HEK293 (cell line): ENCODE measurements around the gene PAK6.

Experiments used
- CTCF ChIA-PET: fragments of 350-600 bp; formaldehyde crosslinking; extraction: SDS; loops from one replicate; lab custom pipeline; 2021; ENCODE audit warnings: antibody characterized with exemption; lab: Yijun Ruan, JAX
- POLR2A ChIA-PET: fragments of 300-600 bp; formaldehyde crosslinking; extraction: SDS; loops from one replicate; lab custom pipeline; 2020; ENCODE audit warnings: antibody characterized with exemption, inconsistent platforms; lab: Yijun Ruan, JAX
- H3K27ac ChIP-seq: fragments of 200-500 bp; sonication (Bioruptor generic); 2 replicates; pipeline ENCODE4 v1.5.1; 2014; ENCODE audit warnings: low read depth, low read length, control low read depth, inconsistent platforms; ENCODE audit errors: extremely low read depth
- H3K36me3 ChIP-seq, 2 experiments: fragments of 200-500 bp in 1 of 2; sonication (Bioruptor generic) in 1 of 2; 1 replicate in 1 of 2; 2 replicates in 1 of 2; pipeline ENCODE4 v1.5.1; 2014 to 2017; ENCODE audit warnings: inconsistent platforms in 2 of 2, low read length in 2 of 2; ENCODE audit not compliant: control insufficient read depth in 2 of 2, insufficient read depth in 1 of 2
- H3K4me1 ChIP-seq: fragments of 200-500 bp; sonication (Bioruptor generic); 2 replicates; pipeline ENCODE4 v1.5.1; 2014; ENCODE audit warnings: mild to moderate bottlenecking, low read length, inconsistent platforms; ENCODE audit not compliant: control insufficient read depth, insufficient read depth
- H3K4me3 ChIP-seq: 2 replicates; pipeline ENCODE4 v1.5.1; 2011; ENCODE audit warnings: low read depth, mild to moderate bottlenecking, control low read depth, low read length, moderate library complexity
- H3K9me3 ChIP-seq: fragments of 200-500 bp; sonication (Bioruptor generic); 2 replicates; pipeline ENCODE4 v1.5.1; 2014; ENCODE audit warnings: low read depth, low read length, inconsistent platforms; ENCODE audit not compliant: control insufficient read depth, insufficient read depth
- ELK4 ChIP-seq: IDR thresholded peaks from 2 replicates; pipeline ENCODE4 v1.6.1; 2011; ENCODE audit warnings: mild to moderate bottlenecking, low read depth, low read length, borderline replicate concordance
- GLIS2 ChIP-seq: fragments of 450-650 bp; formaldehyde crosslinking; IDR thresholded peaks from 2 replicates; pipeline ENCODE4 v1.5.1; 2016; ENCODE audit warnings: missing biosample characterization, missing genetic modification characterization
- KLF1 ChIP-seq: fragments of 450-650 bp; formaldehyde crosslinking; IDR thresholded peaks from 2 replicates; pipeline ENCODE4 v1.5.1; 2016; ENCODE audit warnings: missing biosample characterization, missing genetic modification characterization
- SP2 ChIP-seq: fragments of 450-650 bp; formaldehyde crosslinking; IDR thresholded peaks from 2 replicates; pipeline ENCODE4 v1.5.1; 2016; ENCODE audit warnings: missing biosample characterization, missing genetic modification characterization
- ZBTB11 ChIP-seq: fragments of 450-650 bp; formaldehyde crosslinking; conservative IDR thresholded peaks from 2 replicates; pipeline ENCODE4 v1.5.1; 2016; ENCODE audit warnings: low read depth, missing biosample characterization, missing genetic modification characterization
- ZBTB48 ChIP-seq: fragments of 450-650 bp; formaldehyde crosslinking; IDR thresholded peaks from 2 replicates; pipeline ENCODE4 v1.5.1; 2016; ENCODE audit warnings: missing biosample characterization, missing genetic modification characterization
- ZFP69B ChIP-seq: fragments of 450-650 bp; formaldehyde crosslinking; IDR thresholded peaks from 2 replicates; pipeline ENCODE4 v1.5.1; 2016; ENCODE audit warnings: missing biosample characterization, missing genetic modification characterization
- ZNF169 ChIP-seq: fragments of 450-650 bp; formaldehyde crosslinking; IDR thresholded peaks from 2 replicates; pipeline ENCODE4 v1.5.1; 2016; ENCODE audit warnings: missing biosample characterization, missing genetic modification characterization
- ZNF174 ChIP-seq: fragments of 450-650 bp; formaldehyde crosslinking; IDR thresholded peaks from 2 replicates; pipeline ENCODE4 v1.5.0; 2017; ENCODE audit warnings: missing biosample characterization, mild to moderate bottlenecking, missing genetic modification characterization
- ZNF214 ChIP-seq: fragments of 450-650 bp; formaldehyde crosslinking; IDR thresholded peaks from 2 replicates; pipeline ENCODE4 v1.5.1; 2017; ENCODE audit warnings: missing biosample characterization, mild to moderate bottlenecking, missing genetic modification characterization, borderline replicate concordance
- ZNF223 ChIP-seq: fragments of 450-650 bp; formaldehyde crosslinking; IDR thresholded peaks from 2 replicates; pipeline ENCODE4 v1.5.1; 2016; ENCODE audit warnings: missing biosample characterization, missing genetic modification characterization
- ZNF24 ChIP-seq: fragments of 450-650 bp; formaldehyde crosslinking; IDR thresholded peaks from 2 replicates; pipeline ENCODE4 v1.5.1; 2016; ENCODE audit warnings: missing biosample characterization, missing genetic modification characterization
- ZNF324 ChIP-seq: fragments of 450-650 bp; formaldehyde crosslinking; IDR thresholded peaks from 2 replicates; pipeline ENCODE4 v1.5.1; 2016; ENCODE audit warnings: missing biosample characterization, missing genetic modification characterization
- ZNF394 ChIP-seq: fragments of 450-650 bp; formaldehyde crosslinking; IDR thresholded peaks from 2 replicates; pipeline ENCODE4 v1.5.1; 2016; ENCODE audit warnings: missing biosample characterization, missing genetic modification characterization, mild to moderate bottlenecking, moderate library complexity, borderline replicate concordance
- ZNF423 ChIP-seq: fragments of 450-650 bp; formaldehyde crosslinking; IDR thresholded peaks from 2 replicates; pipeline ENCODE4 v1.5.1; 2016; ENCODE audit warnings: missing biosample characterization, missing genetic modification characterization
- ZNF530 ChIP-seq: fragments of 450-650 bp; formaldehyde crosslinking; IDR thresholded peaks from 2 replicates; pipeline ENCODE4 v1.5.1; 2016; ENCODE audit warnings: low read depth, missing biosample characterization, missing genetic modification characterization
- ZNF561 ChIP-seq: fragments of 450-650 bp; IDR thresholded peaks from 2 replicates; pipeline ENCODE4 v1.5.1; 2018; ENCODE audit warnings: missing biosample characterization, missing genetic modification characterization, borderline replicate concordance
- ZNF596 ChIP-seq: fragments of 450-650 bp; IDR thresholded peaks from 2 replicates; pipeline ENCODE4 v1.5.0; 2018; ENCODE audit warnings: missing biosample characterization, mild to moderate bottlenecking, missing genetic modification characterization, moderate library complexity
- ZNF600 ChIP-seq: fragments of 450-650 bp; formaldehyde crosslinking; IDR thresholded peaks from 2 replicates; pipeline ENCODE4 v1.5.1; 2016; ENCODE audit warnings: missing biosample characterization, missing genetic modification characterization
- ZNF654 ChIP-seq: fragments of 450-650 bp; formaldehyde crosslinking; IDR thresholded peaks from 2 replicates; pipeline ENCODE4 v1.5.1; 2016; ENCODE audit warnings: low read depth, missing biosample characterization, missing genetic modification characterization
- ZNF664 ChIP-seq: fragments of 450-650 bp; formaldehyde crosslinking; IDR thresholded peaks from 2 replicates; pipeline ENCODE4 v1.5.1; 2016; ENCODE audit warnings: missing biosample characterization, missing genetic modification characterization
- ZNF701 ChIP-seq: fragments of 450-650 bp; formaldehyde crosslinking; IDR thresholded peaks from 2 replicates; pipeline ENCODE4 v1.5.1; 2016; ENCODE audit warnings: missing biosample characterization, missing genetic modification characterization
- ZNF76 ChIP-seq: fragments of 450-650 bp; formaldehyde crosslinking; IDR thresholded peaks from 2 replicates; pipeline ENCODE4; 2016; ENCODE audit warnings: low read depth, missing biosample characterization, missing genetic modification characterization, borderline replicate concordance
- ZNF837 ChIP-seq: fragments of 450-650 bp; formaldehyde crosslinking; IDR thresholded peaks from 2 replicates; pipeline ENCODE4 v1.5.1; 2016; ENCODE audit warnings: missing biosample characterization, missing genetic modification characterization
- TF ChIP-seq, protein P1 (sequence below): fragments of 450-650 bp; IDR thresholded peaks from 2 replicates; pipeline ENCODE4 v1.5.1; 2018; ENCODE audit warnings: missing biosample characterization, mild to moderate bottlenecking, missing genetic modification characterization
- TF ChIP-seq, protein P2 (sequence below): fragments of 450-650 bp; formaldehyde crosslinking; IDR thresholded peaks from 2 replicates; pipeline ENCODE4 v1.5.1; 2017; ENCODE audit warnings: missing biosample characterization, missing genetic modification characterization

Gene PAK6

DNA sequence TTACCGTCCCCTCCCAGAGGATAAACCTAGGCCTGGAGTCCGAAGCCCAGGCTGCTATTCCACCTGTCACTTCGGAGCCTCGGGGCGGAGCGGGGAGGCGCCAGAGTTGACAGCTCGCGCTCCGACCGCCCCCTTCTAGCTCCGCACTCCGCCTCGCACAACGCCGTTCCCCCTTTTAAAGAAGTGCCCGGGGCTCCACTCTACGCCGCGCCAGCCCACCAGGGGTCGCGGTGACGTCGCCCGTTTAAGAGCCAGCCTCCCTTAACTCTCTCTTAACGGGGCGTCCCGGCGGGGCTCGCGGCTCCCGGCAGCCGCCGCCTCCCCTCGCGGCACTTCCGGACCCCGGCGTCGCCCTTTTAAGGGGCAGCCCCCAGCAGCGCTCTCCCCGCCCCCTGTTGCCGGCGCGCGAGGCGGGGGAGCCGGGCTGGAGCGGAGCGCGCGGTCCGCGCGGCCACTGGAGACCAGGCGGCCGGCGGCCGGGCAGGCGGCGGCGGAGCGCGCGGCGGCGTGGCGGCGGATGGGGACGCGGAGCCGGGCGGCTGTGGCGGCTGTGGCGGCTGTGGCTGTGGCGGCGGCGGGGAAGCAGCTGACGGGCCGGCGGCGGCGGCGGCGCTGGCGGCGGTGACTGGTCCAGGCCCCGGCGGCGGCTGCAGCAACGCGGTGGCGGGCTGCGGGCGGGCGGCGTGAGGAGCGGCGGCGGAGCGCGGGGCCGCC is 84.5 kb downstream of the PAK6 start, which contains the start of gene INAFM2 (continued):
- TF ChIP-seq ZBTB48 (tag by site-specific recombination) (peak; percentile 50; the same call in 1 of the 2 replicates), ZNF561 (tag by site-specific recombination) (peak; percentile 61; the same call in 1 of the 2 replicates), ZNF423 (peak; percentile 59; the same call in 1 of the 2 replicates), ZNF24 (tag by site-specific recombination) (0 out of 2 replicates have a peak, but pooled peaks have one; percentile 29)
- TF ChIP-seq, protein P1, sequence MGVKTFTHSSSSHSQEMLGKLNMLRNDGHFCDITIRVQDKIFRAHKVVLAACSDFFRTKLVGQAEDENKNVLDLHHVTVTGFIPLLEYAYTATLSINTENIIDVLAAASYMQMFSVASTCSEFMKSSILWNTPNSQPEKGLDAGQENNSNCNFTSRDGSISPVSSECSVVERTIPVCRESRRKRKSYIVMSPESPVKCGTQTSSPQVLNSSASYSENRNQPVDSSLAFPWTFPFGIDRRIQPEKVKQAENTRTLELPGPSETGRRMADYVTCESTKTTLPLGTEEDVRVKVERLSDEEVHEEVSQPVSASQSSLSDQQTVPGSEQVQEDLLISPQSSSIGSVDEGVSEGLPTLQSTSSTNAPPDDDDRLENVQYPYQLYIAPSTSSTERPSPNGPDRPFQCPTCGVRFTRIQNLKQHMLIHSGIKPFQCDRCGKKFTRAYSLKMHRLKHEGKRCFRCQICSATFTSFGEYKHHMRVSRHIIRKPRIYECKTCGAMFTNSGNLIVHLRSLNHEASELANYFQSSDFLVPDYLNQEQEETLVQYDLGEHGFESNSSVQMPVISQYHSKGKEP = peak; percentile 52

DNA sequence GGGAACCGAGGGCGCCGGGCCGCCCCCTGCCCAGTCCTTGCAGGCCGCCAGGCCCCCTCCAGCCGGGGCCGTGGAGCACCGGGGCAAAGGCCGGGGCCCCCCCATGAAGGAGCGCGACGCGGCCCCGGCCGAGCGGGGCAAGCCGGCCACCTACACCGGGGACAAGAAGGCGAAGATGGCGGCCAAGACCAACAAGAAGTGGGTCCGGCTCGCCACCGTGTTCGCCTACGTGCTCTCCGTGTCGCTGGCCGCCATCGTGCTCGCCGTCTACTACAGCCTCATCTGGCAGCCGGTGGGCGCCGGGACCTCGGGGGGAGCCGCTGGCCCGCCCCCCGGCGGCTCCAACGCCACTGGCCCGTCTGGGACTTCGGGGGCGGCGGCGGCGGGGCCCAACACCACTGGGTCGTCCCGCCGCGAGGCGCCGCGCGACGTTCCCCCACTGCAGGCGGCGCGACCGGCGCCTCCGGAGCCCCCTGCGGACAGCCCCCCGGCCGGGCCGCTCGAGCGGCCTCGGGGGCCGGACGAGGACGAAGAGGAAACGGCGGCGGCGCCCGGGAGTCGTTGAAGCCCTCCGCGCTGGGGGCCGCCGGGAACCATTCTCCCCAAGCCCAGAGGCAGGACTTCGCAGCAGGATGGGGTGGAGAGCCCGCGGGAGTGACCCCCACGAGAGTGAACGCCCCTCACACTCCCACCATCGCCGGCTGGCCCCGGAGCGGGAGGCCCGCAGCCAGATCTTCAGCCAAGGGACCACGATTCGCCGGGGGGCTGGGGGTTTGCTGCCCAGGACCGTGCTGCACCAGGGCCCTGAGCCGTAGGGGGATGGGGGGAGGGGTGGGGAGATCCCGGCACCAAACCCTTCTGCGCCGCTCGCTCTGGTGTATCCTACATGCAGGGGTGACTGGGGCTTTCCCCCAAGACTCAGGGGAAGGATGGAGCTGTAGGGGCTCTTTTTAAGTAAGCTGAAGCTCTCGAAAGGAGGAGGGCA is 85.4 kb downstream of the PAK6 start:
- ChIA-PET CTCF (interaction anchor here (0.5 to 5.5 kb wide), 4 partner anchors 11 to 120 kb away, joined by 3 to 82 read pairs (median 10); no protein-coding TSS in a partner anchor), POLR2A (interaction anchor here (0.6 kb wide), 1 partner anchor 11 kb away, joined by 3 read pairs; no protein-coding TSS in a partner anchor)
- Histone ChIP-seq H3K9me3 (no peaks in the 10 kb centered on the region), H3K4me1 (peaks cover 13% of the 10 kb centered on the region; the same call in 1 of the 2 replicates), H3K4me3 (peak overlapping the region; percentile 70), H3K36me3 (peaks cover 0 to 10% of the 10 kb centered on the region in 2 experiments; a peak in 1 of 3 replicates), H3K27ac (peak overlapping the region; percentile 81; the same call in 1 of the 2 replicates)
- TF ChIP-seq ZFP69B (no peak), ZNF600 (tag by site-specific recombination) (no peak), ZNF530 (tag by site-specific recombination) (no peak), ZNF664 (tag by site-specific recombination) (no peak), GLIS2 (tag by site-specific recombination) (peak; percentile 61), ZNF76 (no peak), ZNF169 (no peak), ZNF701 (tag by site-specific recombination) (no peak), SP2 (0 out of 2 replicates have a peak, but pooled peaks have one; percentile 11), ZNF837 (no peak), ELK4 (no peak), KLF1 (tag by site-specific recombination) (no peak), ZNF596 (tag by site-specific recombination) (no peak), ZNF174 (tag by site-specific recombination) (no peak), ZBTB11 (tag by site-specific recombination) (peak; percentile 61), ZNF214 (tag by site-specific recombination) (no peak), ZNF223 (no peak), ZNF654 (tag by site-specific recombination) (no peak), ZNF324 (tag by site-specific recombination) (no peak), ZNF394 (tag by site-specific recombination) (no peak)
- TF ChIP-seq, protein P2, sequence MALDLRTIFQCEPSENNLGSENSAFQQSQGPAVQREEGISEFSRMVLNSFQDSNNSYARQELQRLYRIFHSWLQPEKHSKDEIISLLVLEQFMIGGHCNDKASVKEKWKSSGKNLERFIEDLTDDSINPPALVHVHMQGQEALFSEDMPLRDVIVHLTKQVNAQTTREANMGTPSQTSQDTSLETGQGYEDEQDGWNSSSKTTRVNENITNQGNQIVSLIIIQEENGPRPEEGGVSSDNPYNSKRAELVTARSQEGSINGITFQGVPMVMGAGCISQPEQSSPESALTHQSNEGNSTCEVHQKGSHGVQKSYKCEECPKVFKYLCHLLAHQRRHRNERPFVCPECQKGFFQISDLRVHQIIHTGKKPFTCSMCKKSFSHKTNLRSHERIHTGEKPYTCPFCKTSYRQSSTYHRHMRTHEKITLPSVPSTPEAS = no peak
